CD4-positive, alpha-beta T cell (primary cell): Measurements from ENCODE around the gene ZC3H18. TPM values are rescaled to one million over a fixed set of nuclear protein-coding genes. Genes with fewer than 3 reads are reported as not detected.

ENCODE experiments used
- ATAC-seq: fragments of 200-7000 bp; cut with Tn5 transposase; one replicate; pipeline ENCODE4 v1.10.0; 2022; ENCODE audit warnings: mild to moderate bottlenecking; ENCODE audit not compliant: poor library complexity
- CTCF ChIA-PET: fragments of 350-600 bp; sonication (Branson Sonifier 250); formaldehyde crosslinking; loops from one replicate; lab custom pipeline; 2021; ENCODE audit warnings: antibody characterized with exemption, inconsistent platforms; lab: Charles Lee
- POLR2A ChIA-PET: fragments of 350-600 bp; sonication (Branson Sonifier 250); formaldehyde crosslinking; loops from one replicate; lab custom pipeline; 2021; ENCODE audit warnings: antibody characterized with exemption, inconsistent platforms; lab: Charles Lee
- DNase-seq, 14 experiments: peaks; one replicate each; pipeline ENCODE4 v3.0.0-alpha.2; 2013 to 2020; ENCODE audit warnings: mixed read lengths in 2 of 14
- H3K27ac ChIP-seq, 2 donors: one replicate each; pipeline versions ENCODE4 v1.5.1 to v1.7.0; 2013; ENCODE audit warnings: low read length in 2 of 2, low read depth in 1 of 2, mild to moderate bottlenecking in 1 of 2
- H3K27me3 ChIP-seq, 2 experiments: 1 replicate in 1 of 2; 2 replicates in 1 of 2; pipeline versions ENCODE4 v1.6.1 to v1.7.0; 2013; ENCODE audit warnings: low read length in 2 of 2, control low read depth in 1 of 2, mild to moderate bottlenecking in 1 of 2, moderate library complexity in 1 of 2; ENCODE audit not compliant: insufficient read depth in 2 of 2, control insufficient read depth in 1 of 2
- H3K36me3 ChIP-seq: one replicate; pipeline ENCODE4 v1.6.1; 2013; ENCODE audit warnings: low read length, control low read depth; ENCODE audit not compliant: insufficient read depth
- H3K4me1 ChIP-seq: one replicate; pipeline ENCODE4 v1.6.1; 2013; ENCODE audit warnings: low read length, control low read depth; ENCODE audit not compliant: insufficient read depth
- H3K4me3 ChIP-seq: one replicate; pipeline ENCODE4 v1.5.1; 2013; ENCODE audit warnings: mild to moderate bottlenecking, low read length, moderate library complexity
- H3K9me3 ChIP-seq, 2 experiments: 1 replicate in 1 of 2; 2 replicates in 1 of 2; pipeline versions ENCODE4 v1.6.1 to v1.7.0; 2013; ENCODE audit warnings: low read length in 2 of 2, mild to moderate bottlenecking in 2 of 2, control low read depth in 1 of 2, moderate library complexity in 1 of 2; ENCODE audit not compliant: control insufficient read depth in 1 of 2, insufficient read depth in 1 of 2
- H3K27ac Mint-ChIP-seq: one replicate; pipeline ENCODE4 v1.8.0; 2020; ENCODE audit warnings: mixed read lengths
- H3K27me3 Mint-ChIP-seq: one replicate; pipeline ENCODE4 v1.8.0; 2021; ENCODE audit warnings: mixed read lengths
- H3K36me3 Mint-ChIP-seq: one replicate; pipeline ENCODE4 v1.8.0; 2021; ENCODE audit warnings: low read depth, mixed read lengths
- H3K4me1 Mint-ChIP-seq: one replicate; pipeline ENCODE4 v1.8.0; 2021; ENCODE audit warnings: low read depth, mixed read lengths
- H3K4me3 Mint-ChIP-seq: one replicate; pipeline ENCODE4 v1.8.0; 2020; ENCODE audit warnings: mild to moderate bottlenecking, mixed read lengths
- H3K9me3 Mint-ChIP-seq: one replicate; pipeline ENCODE4 v1.8.0; 2020; ENCODE audit warnings: mixed read lengths
- CTCF ChIP-seq: fragments of 200-600 bp; IDR thresholded peaks from one replicate; pipeline ENCODE4 v1.8.0; 2022; ENCODE audit warnings: antibody characterized with exemption, mild to moderate bottlenecking
- intact Hi-C, 2 experiments: fragments of 100-400 bp; cut with DNase I in 1 of 2; cut with micrococcal nuclease in 1 of 2; formaldehyde crosslinking; loops; one replicate each; pipeline versions ENCODE4 v1.15.1 to v1.9.0; 2023 to 2025; cut with DNase I, micrococcal nuclease
- total RNA-seq, 174 experiments: library from RNA in 2 of 174; stranded (reverse) in 2 of 174; gene quantifications; one replicate each; pipeline ENCODE4 v1.2.3 and lab custom pipeline; 2021 to 2026

Gene ZC3H18
- total RNA-seq, 2 experiments from 2014 or later, result 92.6 to 93.7 TPM

GRCh38 chr16:88545781-88546180 is 24.4 kb upstream of the ZC3H18 start:
- DNase-seq, result no peak
- peaks cover 39% of the 10 kb centered on the region for H3K27me3 Mint-ChIP-seq
- POLR2A ChIA-PET, result no interaction called here
- Histone ChIP-seq H3K9me3 (peaks cover 9 to 33% of the 10 kb centered on the region in 2 experiments), H3K27ac (no peak overlapping the region), H3K27me3 (peaks cover 0 to 9% of the 10 kb centered on the region in 2 experiments), H3K4me1 (peaks cover 16% of the 10 kb centered on the region), H3K36me3 (no peaks in the 10 kb centered on the region), H3K4me3 (no peak overlapping the region)
- intact Hi-C loops, result no loop called here
- ATAC-seq, result no peak
- H3K4me1 Mint-ChIP-seq, result no peaks in the 10 kb centered on the region
- H3K9me3 Mint-ChIP-seq, result peaks cover 4% of the 10 kb centered on the region
- H3K36me3 Mint-ChIP-seq, result no peaks in the 10 kb centered on the region
- H3K27ac Mint-ChIP-seq, result no peak overlapping the region
- no peak for TF ChIP-seq CTCF
- H3K4me3 Mint-ChIP-seq, result no peak overlapping the region
- CTCF ChIA-PET, result interaction anchor here (0.7 kb wide), 1 partner anchor 61 kb away, joined by 3 read pairs; no protein-coding TSS in a partner anchor

- CTCF ChIA-PET, result no interaction called here
- peaks cover 16% of the 10 kb centered on the region for H3K4me1 ChIP-seq
Observed at GRCh38 chr16:88548131-88548874, 21.9 kb upstream of the ZC3H18 start.

GRCh38 chr16:88548985-88549384 is 21.2 kb upstream of the ZC3H18 start:
- CTCF ChIA-PET, result no interaction called here
- DNase-seq (no peak), ATAC-seq (no peak)
- TF ChIP-seq CTCF, result no peak
- intact Hi-C loops, result no loop called here
- no peaks in the 10 kb centered on the region for H3K9me3 Mint-ChIP-seq
- POLR2A ChIA-PET, result no interaction called here
- H3K4me1 Mint-ChIP-seq, result no peaks in the 10 kb centered on the region
- Histone ChIP-seq H3K9me3 (peaks cover 0 to 11% of the 10 kb centered on the region in 2 experiments), H3K4me3 (no peak overlapping the region), H3K27me3 (peaks cover 0 to 10% of the 10 kb centered on the region in 2 experiments), H3K27ac (no peak overlapping the region), H3K36me3 (no peaks in the 10 kb centered on the region), H3K4me1 (peaks cover 16% of the 10 kb centered on the region)
- H3K36me3 Mint-ChIP-seq, result no peaks in the 10 kb centered on the region
- H3K27me3 Mint-ChIP-seq, result peaks cover 16% of the 10 kb centered on the region
- no peak overlapping the region for H3K27ac Mint-ChIP-seq
- no peak overlapping the region for H3K4me3 Mint-ChIP-seq

More at GRCh38 chr16:88548131-88548874, 21.9 kb upstream of the ZC3H18 start:
- Histone ChIP-seq H3K4me3 (no peak overlapping the region), H3K27me3 (peaks cover 0 to 10% of the 10 kb centered on the region in 2 experiments), H3K27ac (no peak overlapping the region), H3K9me3 (peaks cover 0 to 17% of the 10 kb centered on the region in 2 experiments), H3K36me3 (no peaks in the 10 kb centered on the region)
- no peak for TF ChIP-seq CTCF
- no peak for DNase-seq
- POLR2A ChIA-PET, result no interaction called here
- H3K9me3 Mint-ChIP-seq, result peaks cover 3% of the 10 kb centered on the region
- no peak overlapping the region for H3K4me3 Mint-ChIP-seq
- H3K4me1 Mint-ChIP-seq, result no peaks in the 10 kb centered on the region
- H3K27me3 Mint-ChIP-seq, result peaks cover 21% of the 10 kb centered on the region
- H3K27ac Mint-ChIP-seq, result no peak overlapping the region
- no peak for ATAC-seq
- H3K36me3 Mint-ChIP-seq, result no peaks in the 10 kb centered on the region
- intact Hi-C loops, result no loop called here
